HEK293T (cell line): ENCODE results near the gene RNF149.

ENCODE experiments used
- ARNT ChIP-seq: fragments of 450-650 bp; IDR thresholded peaks from 2 replicates; pipeline ENCODE4 v1.6.1; 2017; ENCODE audit warnings: mild to moderate bottlenecking
- ELF4 ChIP-seq: fragments of 450-650 bp; IDR thresholded peaks from 2 replicates; pipeline ENCODE4 v1.6.1; 2017; ENCODE audit warnings: antibody characterized with exemption
- FOXA1 ChIP-seq: fragments of 450-650 bp; IDR thresholded peaks from 2 replicates; pipeline ENCODE4 v1.6.1; 2016; ENCODE audit warnings: mild to moderate bottlenecking
- FOXM1 ChIP-seq: fragments of 450-650 bp; IDR thresholded peaks from 2 replicates; pipeline ENCODE4 v1.6.1; 2017; ENCODE audit warnings: mild to moderate bottlenecking, borderline replicate concordance
- HDGF ChIP-seq: fragments of 450-650 bp; IDR thresholded peaks from 2 replicates; pipeline ENCODE4 v1.6.1; 2017; ENCODE audit warnings: antibody characterized with exemption, borderline replicate concordance
- LEF1 ChIP-seq: fragments of 450-650 bp; IDR thresholded peaks from 2 replicates; pipeline ENCODE4 v1.6.1; 2017; ENCODE audit warnings: mild to moderate bottlenecking, borderline replicate concordance
- TARDBP ChIP-seq: fragments of 450-650 bp; IDR thresholded peaks from 2 replicates; pipeline ENCODE4 v1.6.1; 2016
- ZNF384 ChIP-seq: fragments of 450-650 bp; IDR thresholded peaks from 2 replicates; pipeline ENCODE4 v1.6.1; 2016

DNA sequence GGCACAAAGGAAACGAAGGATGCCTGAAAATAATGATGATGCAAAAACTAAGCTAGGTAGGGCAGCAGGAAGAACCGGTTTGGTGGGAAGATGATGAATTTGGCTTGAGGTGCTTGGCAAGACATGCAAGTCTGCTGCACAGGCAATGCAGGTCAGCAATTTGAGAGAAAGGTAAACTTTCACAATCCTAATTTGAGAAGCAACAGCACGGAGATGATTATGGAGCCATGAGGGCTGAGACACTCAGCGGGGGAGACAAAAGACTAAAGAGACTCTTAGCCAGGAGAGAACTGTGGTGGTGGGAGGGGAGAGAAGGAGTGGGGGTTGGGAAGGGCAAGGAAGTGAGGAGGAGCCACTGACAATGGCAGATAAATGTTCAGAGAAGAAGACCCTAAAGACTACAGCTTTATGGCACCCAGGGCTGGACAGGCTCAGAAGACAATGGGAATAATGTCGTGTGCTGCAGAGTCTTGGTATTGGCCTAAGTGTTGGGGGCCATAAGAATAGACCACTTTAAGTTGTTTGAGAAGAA, 19.4 kb upstream of the RNF149 start:
- no peak for TF ChIP-seq ZNF384
- TF ChIP-seq FOXM1, result no peak
- TF ChIP-seq FOXA1, result no peak
- no peak for TF ChIP-seq ELF4
- no peak for TF ChIP-seq HDGF
- TF ChIP-seq ARNT, result no peak
- no peak for TF ChIP-seq TARDBP
- TF ChIP-seq LEF1, result no peak
